Measurements from ENCODE around the gene PSPC1.

Gene PSPC1

GRCh38 chr13:19674898-19675297, 107.8 kb downstream of the PSPC1 start:
- no peak for DNase-seq (ENCODE audit: extremely low read depth, low read depth)
- TF ChIP-seq CTCF (IDR thresholded peaks at IDR 0.05; ENCODE audit: low read depth, low read length) = no peak

- no peak for TF ChIP-seq CTCF (IDR thresholded peaks at IDR 0.05; ENCODE audit: low read depth, low read length)
- DNase-seq (ENCODE audit: extremely low read depth, low read depth) = no peak
These were observed 109.0 kb downstream of the PSPC1 start for GRCh38 chr13:19673473-19674430.

GRCh38 chr13:19672990-19673389, 109.8 kb downstream of the PSPC1 start:
- no peak for DNase-seq (ENCODE audit: extremely low read depth, low read depth)

GRCh38 chr13:19670147-19670546, 112.6 kb downstream of the PSPC1 start:
- no peak for DNase-seq (ENCODE audit: extremely low read depth, low read depth)
- TF ChIP-seq CTCF (IDR thresholded peaks at IDR 0.05; ENCODE audit: low read depth, low read length) = no peak

More at GRCh38 chr13:19672990-19673389, 109.8 kb downstream of the PSPC1 start:
- no peak for TF ChIP-seq CTCF (IDR thresholded peaks at IDR 0.05; ENCODE audit: low read depth, low read length)

- no peak for TF ChIP-seq CTCF (IDR thresholded peaks at IDR 0.05; ENCODE audit: low read depth, low read length)
These were observed 114.0 kb downstream of the PSPC1 start for GRCh38 chr13:19668778-19669177.

GRCh38 chr13:19665427-19665859, 117.3 kb downstream of the PSPC1 start:
- no peak for TF ChIP-seq CTCF (IDR thresholded peaks at IDR 0.05; ENCODE audit: low read depth, low read length)
- no peak for DNase-seq (ENCODE audit: extremely low read depth, low read depth)

More at GRCh38 chr13:19668778-19669177, 114.0 kb downstream of the PSPC1 start:
- no peak for DNase-seq (ENCODE audit: extremely low read depth, low read depth)

GRCh38 chr13:19664481-19665230, 118.1 kb downstream of the PSPC1 start:
- no peak for DNase-seq (ENCODE audit: extremely low read depth, low read depth)
- TF ChIP-seq CTCF (IDR thresholded peaks at IDR 0.05; ENCODE audit: low read depth, low read length) = no peak
